OCI-LY7 (cell line): ENCODE data around the gene ADAM29. TPM values are rescaled to one million over a fixed set of nuclear protein-coding genes. Genes with fewer than 3 reads are reported as not detected.

Experiments used
- BruUV-seq: library from RNA; stranded (reverse); fragments of 400-500 nt; replicated peaks from 2 replicates; lab custom pipeline; 2021; lab: Mats Ljungman, UMichigan
- CTCF ChIA-PET: fragments of 300-600 bp; sonication (Branson Sonifier 250); formaldehyde crosslinking; loops from one replicate; lab custom pipeline; 2022; ENCODE audit warnings: antibody characterized with exemption; ENCODE audit not compliant: unreplicated experiment; lab: Charles Lee
- POLR2A ChIA-PET: fragments of 300-600 bp; sonication (Branson Sonifier 250); formaldehyde crosslinking; loops from one replicate; lab custom pipeline; 2022; ENCODE audit warnings: antibody characterized with exemption; lab: Charles Lee
- DNase-seq: peaks from one replicate; pipeline ENCODE4 v3.0.0-alpha.2; 2015; ENCODE audit warnings: low spot score
- H2AFZ ChIP-seq: fragments of 200-600 bp; sonication (generic), shearing (Covaris generic); 2 replicates; pipeline ENCODE4 v1.6.1; 2014; ENCODE audit warnings: mild to moderate bottlenecking, antibody characterized with exemption, low read length, moderate library complexity
- H3K27ac ChIP-seq: fragments of 200-600 bp; sonication (generic); 2 replicates; pipeline ENCODE4 v1.5.1; 2014; ENCODE audit warnings: mixed run types, low read depth, mild to moderate bottlenecking, moderate library complexity, low read length, inconsistent platforms; ENCODE audit not compliant: poor library complexity, severe bottlenecking
- H3K36me3 ChIP-seq: fragments of 200-600 bp; sonication (generic); 2 replicates; pipeline ENCODE4 v1.6.1; 2014; ENCODE audit warnings: mild to moderate bottlenecking, antibody characterized with exemption, low read length, moderate library complexity, mixed read lengths; ENCODE audit not compliant: insufficient read depth
- H3K4me1 ChIP-seq: fragments of 200-600 bp; sonication (generic); 2 replicates; pipeline ENCODE4 v1.5.1; 2014; ENCODE audit warnings: mild to moderate bottlenecking, low read length; ENCODE audit not compliant: insufficient read depth, poor library complexity, severe bottlenecking
- H3K4me2 ChIP-seq: fragments of 200-600 bp; sonication (generic); 2 replicates; pipeline ENCODE4 v1.6.1; 2014; ENCODE audit warnings: mild to moderate bottlenecking, low read length
- H3K4me3 ChIP-seq: fragments of 200-600 bp; sonication (generic); 2 replicates; pipeline ENCODE4 v1.5.1; 2014; ENCODE audit warnings: mild to moderate bottlenecking, low read depth, low read length; ENCODE audit not compliant: poor library complexity, severe bottlenecking
- H3K79me2 ChIP-seq: fragments of 200-600 bp; sonication (generic); 2 replicates; pipeline ENCODE4 v1.6.1; 2016; ENCODE audit warnings: low read depth, mild to moderate bottlenecking, low read length, moderate library complexity, mixed read lengths; ENCODE audit not compliant: insufficient read depth
- H3K9me2 ChIP-seq: fragments of 200-600 bp; sonication (generic); 2 replicates; pipeline ENCODE4 v1.6.1; 2016; ENCODE audit warnings: mild to moderate bottlenecking, low read length, mixed read lengths; ENCODE audit not compliant: insufficient read depth
- H3K9me3 ChIP-seq: fragments of 200-600 bp; sonication (generic); 2 replicates; pipeline ENCODE4 v1.6.1; 2014; ENCODE audit warnings: mild to moderate bottlenecking, mixed run types, low read length, mixed read lengths
- H4K20me1 ChIP-seq: fragments of 200-600 bp; sonication (generic); 2 replicates; pipeline ENCODE4 v1.6.1; 2014; ENCODE audit warnings: mild to moderate bottlenecking, antibody characterized with exemption, low read length, moderate library complexity, mixed read lengths; ENCODE audit not compliant: insufficient read depth
- CTCF ChIP-seq: fragments of 200-600 bp; sonication (generic); conservative IDR thresholded peaks from 2 replicates; pipeline ENCODE4 v1.5.1; 2014; ENCODE audit warnings: mild to moderate bottlenecking, antibody characterized with exemption, low read length, moderate library complexity, mixed read lengths
- EZH2phosphoT487 ChIP-seq: fragments of 200-600 bp; sonication (generic); IDR thresholded peaks from 2 replicates; pipeline ENCODE4 v1.6.1; 2018; ENCODE audit warnings: low read depth, borderline replicate concordance, mild to moderate bottlenecking, mixed run types, antibody characterized with exemption, low read length, moderate library complexity, mixed read lengths
- intact Hi-C: fragments of 100-400 bp; cut with micrococcal nuclease; formaldehyde crosslinking; loops from one replicate; pipeline ENCODE4 v1.10.0; 2022; ENCODE audit not compliant: unreplicated experiment
- total RNA-seq, 2 experiments: library from RNA; depleted of rRNA in 1 of 2; stranded (reverse); fragments of >200 nt in 1 of 2; shearing (Covaris generic) in 1 of 2; gene quantifications; 2 replicates each; pipeline ENCODE4 v1.2.3, GENCODE V29; 2014 to 2022

The ADAM29 gene
- total RNA-seq, 2 experiments from 2014 or later: 1.0 to 1.2 TPM

- no peak overlapping the region for H2AFZ ChIP-seq
- H3K4me3 ChIP-seq: no peak overlapping the region
- DNase-seq: no peak
- ChIA-PET CTCF (no interaction called here), POLR2A (interaction anchor here (0.7 to 1.3 kb wide), 4 partner anchors 9 to 30 kb away, joined by 3 to 9 read pairs (median 4); no protein-coding TSS in a partner anchor)
- peaks cover 18% of the 10 kb centered on the region for H3K36me3 ChIP-seq
- no peaks in the 10 kb centered on the region for H3K9me2 ChIP-seq
- H3K27ac ChIP-seq: no peak overlapping the region
- no TSS peak for BruUV-seq
- peaks cover 25% of the 10 kb centered on the region; the same call in 1 of the 2 replicates for H3K9me3 ChIP-seq
- H3K4me2 ChIP-seq: no peak overlapping the region
- H3K79me2 ChIP-seq: no peaks in the 10 kb centered on the region
- TF ChIP-seq EZH2phosphoT487 (no peak), CTCF (no peak)
- H4K20me1 ChIP-seq: no peaks in the 10 kb centered on the region
- H3K4me1 ChIP-seq: peaks cover 20% of the 10 kb centered on the region
- intact Hi-C loops: no loop called here
These were observed 30.7 kb downstream of the ADAM29 start for GRCh38 chr4:174948826-174949225.

GRCh38 chr4:174972911-174973310 lies 54.8 kb downstream of the ADAM29 start:
- no TSS peak for BruUV-seq
- ChIA-PET POLR2A (interaction anchor here (0.6 to 1.6 kb wide), 7 partner anchors 10 to 52 kb away, joined by 3 to 5 read pairs (median 3); no protein-coding TSS in a partner anchor), CTCF (interaction anchor here (1.1 kb wide), 1 partner anchor 18 kb away, joined by 5 read pairs; no protein-coding TSS in a partner anchor)
- H3K79me2 ChIP-seq: no peaks in the 10 kb centered on the region
- DNase-seq: no peak
- no peaks in the 10 kb centered on the region for H3K9me2 ChIP-seq
- no peak overlapping the region; the same call in 1 of the 2 replicates for H2AFZ ChIP-seq
- H3K4me2 ChIP-seq: no peak overlapping the region
- no peaks in the 10 kb centered on the region for H4K20me1 ChIP-seq
- H3K4me3 ChIP-seq: no peak overlapping the region
- H3K9me3 ChIP-seq: 0 out of 2 replicates have a peak, but pooled peaks cover 7% of the 10 kb centered on the region
- TF ChIP-seq EZH2phosphoT487 (no peak), CTCF (no peak)
- no peak overlapping the region for H3K27ac ChIP-seq
- H3K4me1 ChIP-seq: peaks cover 9% of the 10 kb centered on the region
- H3K36me3 ChIP-seq: no peaks in the 10 kb centered on the region
- intact Hi-C loops: no loop called here

- Histone ChIP-seq H3K4me2 (no peak overlapping the region), H3K79me2 (no peaks in the 10 kb centered on the region), H2AFZ (no peak overlapping the region; the same call in 1 of the 2 replicates), H3K4me3 (no peak overlapping the region), H3K27ac (no peak overlapping the region), H4K20me1 (no peaks in the 10 kb centered on the region), H3K36me3 (no peaks in the 10 kb centered on the region), H3K4me1 (peaks cover 9% of the 10 kb centered on the region), H3K9me3 (0 out of 2 replicates have a peak, but pooled peaks cover 7% of the 10 kb centered on the region), H3K9me2 (no peaks in the 10 kb centered on the region)
- no peak for DNase-seq
- ChIA-PET POLR2A (interaction anchor here (0.6 to 1.6 kb wide), 5 partner anchors 10 to 53 kb away, joined by 3 to 5 read pairs (median 3); no protein-coding TSS in a partner anchor), CTCF (interaction anchor here (1.1 kb wide), 1 partner anchor 18 kb away, joined by 5 read pairs; no protein-coding TSS in a partner anchor)
- BruUV-seq: no TSS peak
- no peak for TF ChIP-seq EZH2phosphoT487
- no peak for TF ChIP-seq CTCF
- intact Hi-C loops: no loop called here
These were observed 55.2 kb downstream of the ADAM29 start for GRCh38 chr4:174973336-174973735.
